ENCODE data around the gene RAPSN.
A peak's percentile ranks its signal among the peaks of the same experiment; 100 is the strongest.

RAPSN gene

DNA sequence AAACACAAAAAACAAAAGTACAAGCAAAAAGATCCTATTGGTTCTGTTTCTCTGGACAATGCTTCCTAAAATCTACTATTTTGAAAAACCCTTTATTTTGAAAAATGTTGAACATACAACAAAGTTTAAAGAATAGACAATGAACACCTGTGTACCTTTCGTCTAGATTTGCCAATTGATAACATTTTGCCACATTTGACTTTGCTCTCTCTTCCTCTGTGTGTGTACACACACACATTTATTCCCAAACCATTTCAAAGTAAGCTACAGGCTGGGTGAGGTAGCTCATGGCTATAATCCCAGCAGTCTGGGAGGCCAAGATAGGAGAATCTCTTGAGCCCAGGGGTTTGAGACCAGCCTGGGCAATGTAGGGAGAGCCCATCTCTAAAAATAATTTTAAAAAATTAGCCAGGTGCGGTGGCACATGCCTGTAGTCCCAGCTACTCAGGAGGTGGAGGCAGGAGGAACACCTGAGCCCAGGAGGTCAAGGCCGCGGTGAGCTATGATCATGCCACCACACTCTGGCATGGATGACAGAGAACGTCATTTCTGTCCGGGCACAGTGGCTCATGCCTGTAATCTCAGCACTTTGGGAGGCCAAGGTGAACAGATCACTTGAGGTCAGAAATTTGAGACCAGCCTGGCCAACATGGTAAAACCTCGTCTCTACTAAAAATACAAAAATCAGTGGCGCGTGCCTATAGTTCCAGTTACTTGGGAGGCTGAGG lies 17.4 kb downstream of the RAPSN start:
- DNase-seq = no peak

DNA sequence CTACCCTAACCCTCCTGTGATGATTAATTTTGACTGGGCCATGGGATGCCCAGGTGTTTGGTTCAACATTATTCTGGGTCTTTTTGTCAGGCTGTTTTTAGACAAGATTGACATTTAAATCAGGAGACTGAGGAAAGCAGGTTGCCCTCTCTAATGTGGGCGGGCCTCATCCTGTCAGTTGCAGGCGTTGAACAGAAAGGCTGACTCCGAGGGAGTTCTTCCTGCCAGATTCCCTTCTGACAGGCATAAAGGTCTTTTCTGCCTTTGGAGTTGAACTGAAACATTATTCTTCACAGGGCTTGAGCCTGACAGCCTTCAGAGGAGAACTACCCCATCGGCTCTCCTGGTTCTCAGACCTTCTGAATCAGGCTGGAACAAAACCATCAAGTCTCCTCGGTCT lies 18.4 kb downstream of the RAPSN start:
- DNase-seq = no peak

DNA sequence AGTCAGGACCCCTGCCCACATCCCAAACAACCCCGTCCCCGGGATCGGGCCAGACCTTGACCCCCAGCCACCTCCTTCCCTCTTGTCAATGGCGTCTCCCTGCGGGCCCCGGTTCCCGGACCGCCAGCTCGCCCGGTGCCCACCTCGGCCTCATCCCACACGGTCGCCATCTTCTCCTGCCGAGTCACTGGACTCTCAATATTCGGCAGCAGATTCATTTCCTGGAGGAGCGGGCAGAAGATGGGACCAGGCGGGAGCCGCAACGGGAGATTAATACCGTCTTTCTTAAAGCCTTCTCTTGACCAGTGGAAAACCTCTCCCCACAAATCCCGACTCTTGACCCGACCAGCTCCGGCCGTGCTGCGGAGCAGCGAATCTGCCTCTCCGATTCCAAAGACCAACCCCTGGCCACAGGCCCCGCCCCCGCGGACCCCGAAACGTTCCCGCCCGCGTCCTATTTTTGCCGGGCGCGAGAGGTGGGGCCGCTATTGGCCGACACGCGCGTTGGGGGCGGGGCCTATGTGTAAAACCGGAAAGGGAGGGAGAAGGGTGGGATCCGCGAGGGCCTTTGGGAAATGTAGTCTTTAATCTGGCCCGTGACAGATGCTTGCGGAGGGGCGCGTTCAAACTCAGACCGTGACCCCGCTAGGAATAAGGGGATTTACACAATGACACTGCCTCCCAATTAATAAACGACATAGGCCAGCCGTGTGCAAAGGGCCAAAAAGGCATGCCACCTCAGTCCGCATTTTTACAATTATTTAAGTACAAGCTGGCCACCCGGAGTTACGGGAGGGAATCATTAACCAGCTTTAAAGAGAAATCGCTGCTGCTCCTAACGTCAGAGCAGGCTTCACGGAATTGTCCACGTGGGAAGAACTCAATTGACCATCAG lies 22.6 kb downstream of the RAPSN start, which contains the start of gene PSMC3:
PSMC3 (minus strand) TSS at position 378 of the 895 bp plus-strand sequence; CDS start at position 218, 160 bp downstream.
- DNase-seq = peak; percentile 98

DNA sequence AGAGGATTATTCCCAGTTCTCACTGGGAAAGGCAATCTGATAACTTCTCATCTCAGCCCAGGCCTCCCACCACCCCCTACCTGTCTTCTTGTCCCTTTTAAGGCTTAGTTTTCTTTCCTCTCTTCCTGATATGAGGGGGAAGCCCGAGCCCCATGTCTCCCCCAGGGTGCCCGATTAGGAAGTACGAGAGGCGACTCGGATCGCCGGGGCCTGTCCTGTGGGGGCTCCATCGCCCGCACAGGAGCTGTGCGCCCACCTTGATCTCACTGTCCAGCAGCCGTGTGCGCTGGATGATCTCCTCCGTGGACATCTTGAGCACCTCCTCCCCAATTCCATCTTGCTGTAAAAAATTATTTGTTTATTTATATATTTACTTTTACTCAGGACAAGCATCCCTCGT lies 23.3 kb downstream of the RAPSN start:
- DNase-seq = no peak

DNA sequence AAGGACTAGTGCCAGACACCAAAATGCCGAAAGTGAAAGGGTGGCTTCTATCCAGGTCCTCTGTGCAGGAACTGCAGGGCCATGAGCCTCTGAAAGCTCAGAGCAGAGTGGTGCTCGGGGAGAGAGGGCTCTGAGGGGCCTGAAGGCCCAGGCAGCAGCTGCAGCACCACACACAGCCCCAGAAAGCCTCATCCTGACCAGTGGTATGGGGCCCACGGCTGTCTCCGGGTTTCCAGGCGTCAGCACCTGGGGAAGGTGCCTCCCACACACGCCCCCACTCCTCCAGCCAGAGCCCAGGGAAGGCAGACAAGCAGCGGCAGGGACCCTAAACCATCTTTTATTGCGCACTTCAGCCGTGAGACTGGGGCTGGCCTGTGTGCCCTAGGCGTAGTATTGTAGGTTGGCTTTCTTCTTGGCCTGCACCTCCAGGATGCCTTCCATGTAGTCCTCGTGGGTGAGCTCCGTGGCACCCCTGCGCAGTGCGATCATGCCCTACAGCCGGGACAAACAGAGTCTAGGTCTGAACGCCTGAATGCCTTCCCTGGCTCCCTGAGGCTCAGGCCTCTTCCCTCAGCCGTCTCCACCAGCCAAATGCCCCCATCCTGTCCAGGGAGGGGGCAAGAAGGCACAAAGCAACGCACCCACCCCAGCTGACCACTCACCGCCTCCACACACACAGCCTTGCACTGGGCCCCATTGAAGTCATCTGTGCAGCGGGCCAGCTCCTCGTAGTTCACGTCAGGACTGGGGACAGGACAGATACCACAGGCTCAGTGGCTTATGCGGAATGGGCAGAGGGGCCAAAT lies 30.3 kb downstream of the RAPSN start:
- DNase-seq = no peak

DNA sequence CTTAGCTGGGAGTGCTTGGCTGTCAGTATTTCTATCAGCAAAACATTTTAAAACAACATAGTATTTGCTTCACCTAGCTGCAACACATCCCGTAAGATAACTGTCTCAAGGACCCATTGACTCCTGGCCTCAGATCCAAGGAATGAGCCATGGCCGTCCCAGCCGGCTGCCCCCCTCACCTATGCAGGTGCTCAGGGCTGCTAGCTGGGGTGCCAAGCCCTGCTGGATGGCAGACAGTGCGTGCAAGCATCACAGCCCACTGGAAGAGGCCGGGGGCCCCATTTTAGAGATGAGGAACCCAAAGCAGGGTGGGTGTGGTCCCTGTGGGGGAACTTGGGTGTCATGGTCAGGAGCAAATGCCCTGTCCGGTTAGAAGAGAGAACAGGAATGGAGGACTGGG lies 31.2 kb downstream of the RAPSN start:
- no peak for DNase-seq

DNA sequence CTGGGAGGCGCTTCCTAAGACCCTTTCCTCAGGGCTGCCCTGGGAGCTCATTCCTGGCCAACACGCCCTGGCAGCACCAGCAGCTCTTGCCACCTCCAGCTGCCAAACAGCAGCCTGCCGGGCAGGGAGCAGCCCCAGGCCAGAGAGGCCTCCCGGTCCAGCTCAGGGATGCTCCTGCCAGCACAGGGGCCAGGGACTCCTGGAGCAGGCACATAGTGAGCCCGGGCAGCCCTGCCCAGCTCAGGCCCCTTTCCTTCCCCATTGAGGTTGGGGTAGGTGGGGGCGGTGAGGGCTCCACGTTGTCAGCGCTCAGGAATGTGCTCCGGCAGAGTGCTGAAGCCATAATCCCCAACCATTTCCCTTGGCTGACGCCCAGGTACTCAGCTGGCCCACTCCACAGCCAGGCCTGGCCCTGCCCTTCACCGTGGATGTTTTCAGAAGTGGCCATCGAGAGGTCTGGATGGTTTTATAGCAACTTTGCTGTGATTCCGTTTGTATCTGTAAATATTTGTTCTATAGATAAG lies 32.9 kb downstream of the RAPSN start:
- no peak for DNase-seq

DNA sequence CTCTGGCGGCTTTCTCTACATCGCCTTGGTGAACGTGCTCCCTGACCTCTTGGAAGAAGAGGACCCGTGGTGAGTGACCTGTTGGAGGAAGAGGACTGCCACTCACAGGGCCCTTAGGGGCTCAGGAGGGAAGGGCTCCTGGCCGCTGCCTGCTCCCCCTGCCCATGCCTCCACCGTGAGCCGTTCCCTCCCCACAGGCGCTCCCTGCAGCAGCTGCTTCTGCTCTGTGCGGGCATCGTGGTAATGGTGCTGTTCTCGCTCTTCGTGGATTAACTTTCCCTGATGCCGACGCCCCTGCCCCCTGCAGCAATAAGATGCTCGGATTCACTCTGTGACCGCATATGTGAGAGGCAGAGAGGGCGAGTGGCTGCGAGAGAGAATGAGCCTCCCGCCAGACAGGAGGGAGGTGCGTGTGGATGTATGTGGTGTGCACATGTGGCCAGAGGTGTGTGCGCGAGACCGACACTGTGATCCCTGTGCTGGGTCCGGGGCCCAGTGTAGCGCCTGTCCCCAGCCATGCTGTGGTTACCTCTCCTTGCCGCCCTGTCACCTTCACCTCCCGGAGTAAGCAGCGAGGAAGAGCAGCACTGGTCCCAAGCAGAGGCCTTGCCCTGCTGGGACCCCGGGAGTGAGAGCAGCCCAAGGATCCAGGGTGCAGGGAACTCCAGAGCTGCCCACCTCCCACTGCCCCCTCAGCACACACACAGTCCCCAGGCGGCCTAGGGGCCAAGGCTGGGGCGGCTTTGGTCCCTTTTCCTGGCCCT lies 33.7 kb downstream of the RAPSN start:
- DNase-seq = no peak

DNA sequence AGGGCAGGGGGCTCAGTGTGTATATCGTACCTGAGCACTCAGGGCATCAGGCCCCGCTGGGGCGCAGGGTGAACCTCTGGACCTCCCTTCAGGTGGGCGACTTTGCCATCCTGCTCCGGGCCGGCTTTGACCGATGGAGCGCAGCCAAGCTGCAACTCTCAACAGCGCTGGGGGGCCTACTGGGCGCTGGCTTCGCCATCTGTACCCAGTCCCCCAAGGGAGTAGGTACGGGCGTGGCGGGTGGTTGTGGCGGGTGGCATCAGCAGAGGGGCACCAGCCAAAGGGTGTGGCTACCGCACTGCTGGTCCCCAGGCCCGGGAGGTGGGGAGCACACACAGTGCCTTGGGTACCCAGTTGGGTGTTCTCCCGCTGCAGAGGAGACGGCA lies 34.3 kb downstream of the RAPSN start:
- no peak for DNase-seq

DNA sequence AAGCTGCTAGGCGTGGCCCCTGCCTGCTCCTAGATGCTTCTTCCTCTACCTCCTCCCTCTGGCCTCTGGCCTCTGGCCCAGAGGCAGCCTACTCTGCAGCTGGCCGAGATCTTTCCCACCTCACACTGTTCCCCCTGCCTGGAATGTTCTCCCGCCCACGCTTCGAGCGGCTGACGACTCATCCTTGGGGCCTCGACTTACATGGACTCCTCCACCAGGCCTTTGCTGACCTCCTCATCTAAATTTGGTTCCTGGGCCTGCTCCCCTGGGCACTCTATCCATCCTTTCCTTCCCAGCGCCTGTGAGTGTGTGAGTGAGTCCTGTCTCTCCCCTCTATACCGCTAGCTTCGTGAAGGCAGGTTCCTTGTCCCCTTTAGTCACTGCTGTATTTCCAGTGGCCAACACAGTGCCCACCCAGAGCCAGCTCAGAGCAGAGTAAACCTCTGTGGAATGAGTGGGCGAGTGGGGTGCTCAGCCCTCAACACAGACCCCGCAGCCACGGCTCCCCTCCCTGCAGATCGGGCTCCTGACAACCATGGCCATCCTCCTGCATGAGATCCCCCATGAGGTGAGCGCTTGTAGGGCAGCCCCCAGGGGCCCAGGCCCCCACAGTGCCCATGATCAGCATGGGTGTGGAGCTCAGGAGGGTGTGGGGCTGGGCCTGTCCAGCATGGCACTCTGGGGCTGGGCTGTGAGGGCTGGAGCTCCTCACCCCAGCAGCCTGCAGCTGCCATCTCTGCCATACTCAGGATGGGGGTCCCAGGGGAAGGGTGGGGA lies 34.8 kb downstream of the RAPSN start:
- no peak for DNase-seq

DNA sequence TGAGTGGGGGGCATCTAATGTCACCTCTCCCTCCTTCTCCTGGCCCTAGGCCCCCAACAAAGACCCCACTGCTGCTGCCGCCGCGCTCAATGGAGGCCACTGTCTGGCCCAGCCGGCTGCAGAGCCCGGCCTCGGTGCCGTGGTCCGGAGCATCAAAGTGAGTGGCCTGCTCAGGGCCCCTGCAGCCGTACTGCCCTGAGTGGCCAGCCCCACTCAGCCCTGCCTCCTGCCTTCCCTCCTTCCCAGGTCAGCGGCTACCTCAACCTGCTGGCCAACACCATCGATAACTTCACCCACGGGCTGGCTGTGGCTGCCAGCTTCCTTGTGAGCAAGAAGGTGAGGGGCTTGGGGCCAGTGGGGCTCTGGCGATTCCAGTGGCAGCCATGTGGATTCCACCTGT lies 35.6 kb downstream of the RAPSN start:
- no peak for DNase-seq

DNA sequence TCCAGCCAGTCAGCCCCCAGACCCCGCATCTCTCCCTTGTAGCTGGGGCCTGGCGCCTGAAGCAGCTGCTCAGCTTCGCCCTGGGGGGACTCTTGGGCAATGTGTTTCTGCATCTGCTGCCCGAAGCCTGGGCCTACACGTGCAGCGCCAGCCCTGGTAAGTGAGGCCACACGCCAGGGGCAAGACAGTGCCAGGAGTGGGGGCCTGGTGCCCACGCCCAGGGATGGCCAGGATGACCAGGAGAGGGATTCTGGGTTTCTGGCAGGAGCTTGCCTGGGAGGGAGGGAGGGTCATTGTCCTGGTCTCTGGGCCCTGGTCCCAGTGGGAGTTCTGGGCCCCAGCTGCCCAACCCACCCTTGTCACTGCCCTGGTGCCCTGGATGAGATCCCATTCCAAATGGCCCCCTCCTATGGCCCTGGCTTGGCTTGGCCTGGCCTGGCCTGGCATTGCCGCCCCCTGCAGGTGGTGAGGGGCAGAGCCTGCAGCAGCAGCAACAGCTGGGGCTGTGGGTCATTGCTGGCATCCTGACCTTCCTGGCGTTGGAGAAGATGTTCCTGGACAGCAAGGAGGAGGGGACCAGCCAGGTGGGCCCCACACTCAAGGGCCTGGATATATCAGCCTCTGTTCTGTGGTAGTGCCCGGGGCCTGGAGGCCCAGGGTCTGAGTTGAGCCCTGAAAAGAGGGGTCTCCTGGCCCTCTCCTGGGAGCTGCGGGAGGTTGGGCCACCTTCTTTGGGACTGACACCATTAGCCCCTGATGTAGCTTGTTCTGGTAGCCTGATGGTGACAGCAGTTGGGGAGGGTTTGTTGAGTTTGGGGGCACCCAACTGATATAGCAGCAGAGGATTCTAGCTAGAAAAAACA lies 36.8 kb downstream of the RAPSN start:
- peak; percentile 61 to 69 for DNase-seq

DNA sequence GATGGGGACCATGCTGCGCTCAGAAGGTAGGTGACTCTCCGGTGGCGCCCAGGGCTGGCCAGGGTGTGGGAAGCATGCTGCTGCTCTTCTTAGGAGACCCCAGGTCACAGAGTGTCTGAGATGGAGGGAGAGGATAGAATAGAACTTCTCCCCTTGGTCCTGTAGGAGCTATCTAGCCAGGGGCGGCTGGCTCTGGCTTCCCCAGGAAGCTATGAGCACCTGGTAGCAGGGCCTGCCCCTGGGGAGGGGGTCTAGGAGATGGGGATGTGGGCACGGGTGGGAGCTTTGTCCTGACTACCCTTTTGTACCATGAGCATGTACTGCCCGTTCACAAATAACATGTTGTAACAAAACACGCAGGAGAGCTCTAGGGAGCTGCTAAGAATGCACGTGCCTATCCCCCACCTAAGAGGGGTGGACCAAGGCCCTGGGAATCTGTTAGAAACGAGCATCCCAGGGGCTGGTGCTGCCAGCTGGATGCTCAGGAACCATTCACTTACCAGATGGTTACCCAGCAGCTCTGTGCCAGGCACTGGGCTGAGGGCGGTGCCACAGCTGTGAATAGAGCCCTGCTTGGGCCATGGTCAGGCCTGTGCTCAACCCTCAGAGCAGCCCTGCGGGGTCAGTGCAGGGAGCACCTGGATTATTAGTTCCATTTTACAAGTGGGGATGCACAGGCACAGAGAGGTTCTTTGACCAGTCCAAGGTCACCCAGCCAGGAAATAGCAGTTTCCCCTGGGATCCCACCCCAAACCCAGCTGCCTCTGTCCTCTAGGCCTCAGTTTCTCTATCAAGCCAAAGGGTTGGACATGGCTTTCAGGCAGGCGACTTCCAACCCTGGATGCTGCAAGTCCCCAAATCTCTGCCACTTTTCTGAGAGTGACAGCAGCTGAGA lies 38.3 kb downstream of the RAPSN start:
- DNase-seq = no peak

DNA sequence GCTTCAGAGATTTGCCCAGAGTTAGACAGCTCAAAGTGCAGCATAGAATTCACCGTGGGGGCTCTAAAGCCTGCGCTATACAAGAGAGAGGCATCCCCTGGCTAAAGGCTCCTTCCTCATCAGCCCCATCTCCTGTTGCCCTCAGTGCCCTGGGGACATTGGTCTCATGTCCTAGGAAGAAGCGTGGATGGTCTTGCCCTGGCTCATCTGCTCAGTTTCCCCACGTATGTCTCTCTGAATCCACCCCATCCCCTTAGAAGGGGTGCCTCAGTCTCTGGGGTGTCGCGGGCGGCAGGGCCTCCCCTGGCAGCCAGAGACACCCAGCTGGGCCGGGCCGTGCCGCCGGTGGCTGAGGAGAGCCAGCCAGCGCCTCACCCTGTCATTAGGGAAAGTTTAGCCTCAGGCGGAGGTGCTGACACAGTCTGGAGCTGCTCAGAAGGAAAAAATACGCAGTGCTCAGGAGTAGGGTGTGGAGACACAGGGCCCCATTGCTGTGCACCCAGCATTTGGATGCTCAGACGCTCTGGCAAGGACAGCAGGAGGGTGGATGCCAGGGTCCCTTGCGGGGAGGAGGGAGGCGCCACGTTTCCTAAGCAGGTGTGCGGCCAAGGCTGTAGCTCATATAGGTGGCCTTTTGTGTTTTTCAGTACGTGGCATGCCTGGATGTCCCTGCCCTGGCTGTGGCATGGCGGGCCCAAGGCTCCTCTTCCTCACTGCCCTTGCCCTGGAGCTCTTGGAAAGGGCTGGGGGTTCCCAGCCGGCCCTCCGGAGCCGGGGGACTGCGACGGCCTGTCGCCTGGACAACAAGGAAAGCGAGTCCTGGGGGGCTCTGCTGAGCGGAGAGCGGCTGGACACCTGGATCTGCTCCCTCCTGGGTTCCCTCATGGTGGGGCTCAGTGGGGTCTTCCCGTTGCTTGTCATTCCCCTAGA lies 39.2 kb downstream of the RAPSN start:
- DNase-seq = no peak

DNA sequence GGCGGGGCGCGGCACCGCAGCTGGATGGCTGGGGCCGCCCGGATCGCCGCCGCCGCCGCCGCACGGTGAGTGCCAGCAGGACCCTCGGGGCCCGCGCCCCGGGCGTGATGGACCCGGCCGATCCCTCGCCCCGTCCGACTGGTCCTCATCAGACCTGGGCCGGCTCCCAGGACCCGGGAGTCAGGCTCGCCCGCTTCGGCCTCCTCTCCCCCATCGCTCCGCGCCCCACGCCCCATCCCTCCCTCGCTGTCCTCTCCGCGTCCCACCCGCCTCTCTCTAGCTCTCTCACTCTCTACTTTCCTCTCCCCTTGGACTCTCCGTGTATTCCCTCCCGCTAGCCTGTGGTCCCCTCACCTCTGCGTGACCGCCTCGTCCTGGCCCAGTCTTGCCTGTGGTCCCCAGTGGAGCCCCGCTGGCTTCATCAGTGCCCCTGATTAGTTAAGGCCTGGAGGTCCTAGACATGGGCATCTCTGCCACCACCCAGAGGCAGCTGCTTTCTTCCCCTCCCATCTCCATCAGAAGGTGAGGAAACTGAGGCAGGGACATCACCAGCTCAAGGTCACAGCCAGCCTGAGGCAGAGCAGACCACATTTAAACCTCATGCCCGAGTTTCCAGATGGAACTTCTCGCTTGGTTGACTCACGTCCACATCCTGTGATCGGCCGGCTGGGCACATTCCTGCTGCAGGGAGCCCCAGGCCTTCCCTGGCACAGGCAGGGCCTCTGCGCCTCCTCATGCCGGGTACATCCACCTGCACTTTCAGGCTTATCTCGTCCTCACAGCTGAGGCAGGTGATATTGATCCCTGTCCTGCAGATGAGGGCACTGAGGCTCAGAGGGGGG lies 40.1 kb downstream of the RAPSN start:
- DNase-seq = peak in 1 of 2 donors; percentile 42

DNA sequence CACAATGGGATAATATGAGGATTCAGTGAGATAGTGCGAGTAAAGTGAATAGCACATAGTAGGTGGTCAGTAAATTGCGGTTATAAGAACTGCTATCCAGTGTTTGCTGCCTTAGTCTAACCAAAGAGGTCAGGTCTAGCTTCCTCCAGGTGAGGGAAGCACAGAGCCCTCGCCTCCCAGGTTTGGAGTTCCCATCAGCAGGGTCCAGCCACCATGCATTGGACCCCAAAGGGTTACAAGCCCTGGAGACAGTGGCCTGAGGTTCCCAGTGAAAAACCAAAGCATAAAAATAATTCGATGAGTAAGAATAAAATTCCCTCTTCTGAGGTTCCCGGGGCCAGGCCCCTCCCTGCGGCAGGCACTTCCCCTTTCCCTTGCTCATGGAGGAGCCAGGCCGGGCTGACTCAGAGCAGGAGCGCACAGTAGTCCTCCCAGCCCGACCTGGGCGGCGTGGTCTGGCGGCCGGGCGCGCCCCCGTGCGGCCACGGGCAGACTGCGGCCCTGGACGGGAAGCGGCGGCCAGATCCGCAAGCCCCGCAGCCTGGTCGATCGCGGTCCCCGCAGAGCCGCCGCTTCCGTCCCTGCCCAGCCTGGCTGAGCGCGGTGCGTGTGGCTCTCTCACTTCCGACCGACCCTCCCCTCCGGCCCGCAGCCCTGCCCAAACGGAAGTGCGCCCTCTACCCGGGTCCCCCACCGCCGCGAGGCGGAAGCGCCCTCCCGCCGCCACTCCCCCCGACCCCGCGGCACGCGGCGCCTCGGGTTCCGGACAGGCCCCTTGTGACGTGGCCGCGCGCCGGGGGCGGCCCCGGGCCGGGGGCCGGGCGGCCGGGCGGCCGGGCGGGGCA lies 41.0 kb downstream of the RAPSN start, which contains the start of gene SLC39A13:
SLC39A13 (plus strand) TSS at position 845 of the 845 bp plus-strand sequence. CDS start 1,505 bp downstream, outside the sequence.
- DNase-seq = peak; percentile 96 to 97
